Neuron (in vitro differentiated cells): ENCODE results near the gene NARF.
"Not testable (repeated sequence)": the region's sequence is repeated elsewhere in the genome, so short reads cannot be mapped to it uniquely, and the experiment has no call there.

Source experiments
- H2AFZ ChIP-seq: one replicate; pipeline ENCODE4 v1.6.1; 2013; ENCODE audit warnings: low read depth, mild to moderate bottlenecking, inconsistent platforms, low read length, moderate library complexity
- H3K27me3 ChIP-seq: one replicate; pipeline ENCODE4 v1.6.1; 2013; ENCODE audit warnings: low read length; ENCODE audit not compliant: insufficient read depth
- H3K36me3 ChIP-seq: one replicate; pipeline ENCODE4 v1.6.1; 2013; ENCODE audit warnings: low read length; ENCODE audit not compliant: insufficient read depth
- H3K4me1 ChIP-seq: one replicate; pipeline ENCODE4 v1.6.1; 2013; ENCODE audit warnings: low read length; ENCODE audit not compliant: insufficient read depth
- H3K4me3 ChIP-seq: 2 replicates; pipeline ENCODE4 v1.5.1; 2013; ENCODE audit warnings: mild to moderate bottlenecking, low read length, moderate library complexity
- H3K9me3 ChIP-seq: one replicate; pipeline ENCODE4 v1.6.1; 2013; ENCODE audit warnings: low read length

The NARF gene

GRCh38 chr17:82444941-82445521, 13.5 kb upstream of the NARF start:
- H3K4me1 ChIP-seq, result peaks cover 9% of the 10 kb centered on the region
- H3K4me3 ChIP-seq, result no peak overlapping the region
- H3K36me3 ChIP-seq, result peaks cover 40% of the 10 kb centered on the region
- no peaks in the 10 kb centered on the region for H3K9me3 ChIP-seq
- H3K27me3 ChIP-seq, result no peaks in the 10 kb centered on the region
- no peak overlapping the region for H2AFZ ChIP-seq

GRCh38 chr17:82445542-82445941, 13.0 kb upstream of the NARF start:
- Histone ChIP-seq H3K4me1 (peaks cover 10% of the 10 kb centered on the region), H3K9me3 (no peaks in the 10 kb centered on the region), H3K4me3 (no peak overlapping the region), H3K36me3 (peaks cover 40% of the 10 kb centered on the region), H3K27me3 (no peaks in the 10 kb centered on the region), H2AFZ (no peak overlapping the region)

- no peaks in the 10 kb centered on the region for H3K9me3 ChIP-seq
- H2AFZ ChIP-seq, result no peak overlapping the region
- no peaks in the 10 kb centered on the region for H3K27me3 ChIP-seq
- peaks cover 13% of the 10 kb centered on the region for H3K4me1 ChIP-seq
- H3K4me3 ChIP-seq, result no peak overlapping the region
- peaks cover 40% of the 10 kb centered on the region for H3K36me3 ChIP-seq
Measured at GRCh38 chr17:82446124-82446523, 12.4 kb upstream of the NARF start.

- H2AFZ ChIP-seq, result no peak overlapping the region
Measured at GRCh38 chr17:82446649-82447048, 11.9 kb upstream of the NARF start.

GRCh38 chr17:82447876-82448275, 10.7 kb upstream of the NARF start:
- Histone ChIP-seq H3K36me3 (peaks cover 32% of the 10 kb centered on the region), H3K27me3 (no peaks in the 10 kb centered on the region), H3K4me1 (peaks cover 16% of the 10 kb centered on the region), H3K9me3 (no peaks in the 10 kb centered on the region), H3K4me3 (no peak overlapping the region), H2AFZ (no peak overlapping the region)

More at GRCh38 chr17:82446649-82447048, 11.9 kb upstream of the NARF start:
- Histone ChIP-seq H3K9me3 (no peaks in the 10 kb centered on the region), H3K4me3 (no peak overlapping the region), H3K27me3 (no peaks in the 10 kb centered on the region), H3K4me1 (peaks cover 16% of the 10 kb centered on the region), H3K36me3 (peaks cover 40% of the 10 kb centered on the region)

- H3K9me3 ChIP-seq, result no peaks in the 10 kb centered on the region
- H3K4me3 ChIP-seq, result peak overlapping the region; percentile 82
- no peaks in the 10 kb centered on the region for H3K27me3 ChIP-seq
- H3K4me1 ChIP-seq, result peaks cover 16% of the 10 kb centered on the region
- peaks cover 20% of the 10 kb centered on the region for H3K36me3 ChIP-seq
- no peak overlapping the region for H2AFZ ChIP-seq
Measured at GRCh38 chr17:82449131-82449882, 9.2 kb upstream of the NARF start.

- Histone ChIP-seq H3K36me3 (peaks cover 14% of the 10 kb centered on the region), H3K4me3 (peak overlapping the region; percentile 82), H3K9me3 (no peaks in the 10 kb centered on the region), H3K4me1 (peaks cover 16% of the 10 kb centered on the region), H2AFZ (peak overlapping the region; percentile 42), H3K27me3 (no peaks in the 10 kb centered on the region)
Measured at GRCh38 chr17:82449883-82450356, 8.6 kb upstream of the NARF start.

- peaks cover 11% of the 10 kb centered on the region for H3K36me3 ChIP-seq
- H3K4me3 ChIP-seq, result peak within 1 kb of the TSS; percentile 82
- peaks cover 16% of the 10 kb centered on the region for H3K4me1 ChIP-seq
- peak within 1 kb of the TSS; percentile 42 for H2AFZ ChIP-seq
- no peaks in the 10 kb centered on the region for H3K27me3 ChIP-seq
- no peaks in the 10 kb centered on the region for H3K9me3 ChIP-seq
Measured at GRCh38 chr17:82450357-82451106, 8.0 kb upstream of the NARF start, which contains the start of gene CYBC1. Gene CYBC1, minus strand, starts transcription at chr17:82450752. Its CDS starts 1,498 bp downstream, at chr17:82449254.

- no peaks in the 10 kb centered on the region for H3K27me3 ChIP-seq
- H3K4me3 ChIP-seq, result no peak overlapping the region
- H3K4me1 ChIP-seq, result peaks cover 18% of the 10 kb centered on the region
- H3K36me3 ChIP-seq, result peaks cover 9% of the 10 kb centered on the region
- H3K9me3 ChIP-seq, result no peaks in the 10 kb centered on the region
- no peak overlapping the region for H2AFZ ChIP-seq
Measured at GRCh38 chr17:82452162-82452561, 6.4 kb upstream of the NARF start.

GRCh38 chr17:82453151-82453550, 5.4 kb upstream of the NARF start:
- not testable (repeated sequence) for H3K36me3 ChIP-seq, H3K27me3 ChIP-seq, H2AFZ ChIP-seq, H3K9me3 ChIP-seq, H3K4me3 ChIP-seq
- H3K4me1 ChIP-seq, result peaks cover 25% of the 10 kb centered on the region

GRCh38 chr17:82453706-82454105, 4.8 kb upstream of the NARF start:
- H3K4me1 ChIP-seq, result peaks cover 25% of the 10 kb centered on the region
- H3K9me3 ChIP-seq, H3K27me3 ChIP-seq, H2AFZ ChIP-seq, H3K36me3 ChIP-seq, H3K4me3 ChIP-seq: not testable (repeated sequence)

- Histone ChIP-seq H3K9me3 (no peaks in the 10 kb centered on the region), H3K27me3 (no peaks in the 10 kb centered on the region), H3K4me3 (peak overlapping the region; percentile 86), H2AFZ (no peak overlapping the region), H3K36me3 (peaks cover 23% of the 10 kb centered on the region), H3K4me1 (peaks cover 13% of the 10 kb centered on the region)
Measured at GRCh38 chr17:82457073-82457928, 1.2 kb upstream of the NARF start.
